Measurements from ENCODE around the gene SUSD6.

GRCh38 chr14:69680297-69680696 lies 68.9 kb downstream of the SUSD6 start:
- TF ChIP-seq CTCF (IDR thresholded peaks at IDR 0.05; ENCODE audit: low read depth, low read length, poor library complexity, severe bottlenecking) (no peak), EZH2phosphoT487 (IDR thresholded peaks at IDR 0.05; ENCODE audit: borderline replicate concordance, low read length) (no peak)

All from DOHH2 (cell line).